Spleen (tissue), 11 donors: ENCODE data around the gene NANS. TPM values are rescaled to one million over a fixed set of nuclear protein-coding genes. Genes with fewer than 3 reads are reported as not detected.

ENCODE experiments used
- DNase-seq: peaks from one replicate; pipeline ENCODE4 v3.0.0-alpha.2; 2020
- H3K27ac ChIP-seq, 8 donors: fragments of 200-600 bp; sonication (generic) in 7 of 8; 1 replicate in 4 of 8; 2 replicates in 4 of 8; pipeline versions ENCODE4 v1.5.0 to v1.8.0; 2016 to 2021; ENCODE audit warnings: inconsistent platforms in 4 of 8, mild to moderate bottlenecking in 4 of 8, moderate library complexity in 1 of 8
- H3K27me3 ChIP-seq, 7 donors: fragments of 200-600 bp; sonication (generic) in 6 of 7; replicated peaks in 1 of 7; 1 replicate in 4 of 7; 2 replicates in 3 of 7; pipeline versions ENCODE4 v1.5.0 to v1.8.0; 2016 to 2021; ENCODE audit warnings: inconsistent platforms in 3 of 7, mild to moderate bottlenecking in 1 of 7
- H3K36me3 ChIP-seq, 6 donors: fragments of 200-600 bp; sonication (generic) in 5 of 6; 1 replicate in 4 of 6; 2 replicates in 2 of 6; pipeline versions ENCODE4 v1.5.0 to v1.8.0; 2016 to 2021; ENCODE audit warnings: inconsistent platforms in 2 of 6
- H3K4me1 ChIP-seq, 6 donors: fragments of 200-600 bp; sonication (generic) in 5 of 6; 1 replicate in 3 of 6; 2 replicates in 3 of 6; pipeline versions ENCODE4 v1.5.0 to v1.8.0; 2016 to 2021; ENCODE audit warnings: inconsistent platforms in 3 of 6
- H3K4me3 ChIP-seq, 8 donors: fragments of 200-600 bp; sonication (generic) in 7 of 8; 1 replicate in 4 of 8; 2 replicates in 4 of 8; pipeline versions ENCODE4 v1.5.0 to v1.8.0; 2016 to 2021; ENCODE audit warnings: inconsistent platforms in 4 of 8, mild to moderate bottlenecking in 4 of 8, moderate library complexity in 2 of 8
- H3K9me3 ChIP-seq, 8 donors: fragments of 200-600 bp; sonication (generic) in 7 of 8; 1 replicate in 4 of 8; 2 replicates in 4 of 8; pipeline versions ENCODE4 v1.5.0 to v1.8.0; 2016 to 2021; ENCODE audit warnings: inconsistent platforms in 4 of 8
- POLR2A ChIP-seq, 3 donors: fragments of 450-650 bp; IDR thresholded peaks; one replicate each; pipeline ENCODE4 v1.5.1; 2017; ENCODE audit warnings: antibody characterized with exemption in 3 of 3, mild to moderate bottlenecking in 1 of 3
- POLR2AphosphoS5 ChIP-seq, 3 donors: sonication (generic); formaldehyde crosslinking; IDR thresholded peaks; one replicate each; pipeline ENCODE4 v1.5.1; 2017; ENCODE audit warnings: antibody characterized with exemption in 3 of 3
- WGBS, 5 donors: extraction: QIAGEN DNeasy Blood & Tissue Kit in 3 of 5; methylation state at CpG; one replicate each; pipeline versions ENCODE4 v1.1.5 to v1.1.7; 2013 to 2018; 5-methylcytosine and 5-hydroxymethylcytosine counted together
- intact Hi-C: fragments of 100-400 bp; cut with DNase I; formaldehyde crosslinking; loops from one replicate; pipeline ENCODE4 v1.15.0; 2023; ENCODE audit warnings: low total_unique reads
- polyA plus RNA-seq, 3 donors: library from polyadenylated mRNA; stranded (reverse); fragments of 200-250 nt; gene quantifications; one replicate each; pipeline ENCODE4 v1.2.1, GENCODE V29; 2013
- total RNA-seq, 7 donors: library from RNA; depleted of rRNA in 3 of 7; stranded (reverse); fragments of >200 nt in 3 of 7; fragmentation: NEBNext Ultra II Directional in 4 of 7; extraction: Animal tissue kit (Norgen Biotek cat#: 25700) in 4 of 7; gene quantifications; one replicate each; pipeline versions ENCODE4 v1.1.0 to v1.2.1, GENCODE V29; 2016 to 2021
- TF ChIP-seq, protein P1 (sequence below), 11 experiments: fragments of 200-600 bp in 7 of 11; fragments of 450-650 bp in 4 of 11; sonication (generic) in 4 of 11; IDR thresholded peaks in 8 of 11; conservative IDR thresholded peaks in 3 of 11; 1 replicate in 7 of 11; 2 replicates in 4 of 11; pipeline versions ENCODE4 v1.4.0 to v1.8.0; 2016 to 2021; ENCODE audit warnings: antibody characterized with exemption in 11 of 11, inconsistent platforms in 4 of 11, mild to moderate bottlenecking in 1 of 11
- donor health status: healthy with polysubstance abuse.
- donor health status: DM: no; HTN: no; CAD: no; lungs with moderate emphysema.
- donor health status: DM: no; HTN: no; CAD: no.
- donor health status: Bipolar disorder and iron deficiency.
- donor health status: healthy.
- donor health status: DM: no; HTN: no; CAD: no.
- donor health status: DM: yes; HTN: yes; CAD: no.

NANS gene
- total and polyA plus RNA-seq, 10 donors: 30.6 to 87.3 (median 53.1) TPM

DNA sequence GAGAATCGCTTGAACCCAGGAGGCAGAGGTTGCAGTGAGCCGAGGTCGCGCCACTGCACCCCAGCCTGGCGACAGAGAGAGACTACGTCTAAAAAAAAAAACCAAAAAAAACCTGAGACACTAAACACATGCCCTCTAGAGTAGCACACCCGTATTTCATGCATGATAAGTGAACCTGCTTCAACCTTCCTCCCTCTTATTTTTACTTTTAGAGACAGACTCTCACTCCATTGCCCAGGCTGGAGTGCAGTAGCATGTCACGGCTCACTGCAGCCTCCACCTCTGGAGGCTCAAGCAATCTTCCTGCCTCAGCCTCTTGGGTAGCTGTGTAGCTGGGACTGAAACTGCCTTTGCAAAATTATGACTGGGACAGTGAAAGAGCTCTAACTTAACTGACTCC, 17.6 kb upstream of the NANS start:
- no peak for DNase-seq
- 71 to 81% (median 74%) methylated on average over 8 of the region's 8 CpGs for WGBS, 5 donors
- intact Hi-C loops: loop anchor here (10.0 kb wide), 1 partner anchor 54 kb away; the partner anchor contains the start of gene ANP32B

DNA sequence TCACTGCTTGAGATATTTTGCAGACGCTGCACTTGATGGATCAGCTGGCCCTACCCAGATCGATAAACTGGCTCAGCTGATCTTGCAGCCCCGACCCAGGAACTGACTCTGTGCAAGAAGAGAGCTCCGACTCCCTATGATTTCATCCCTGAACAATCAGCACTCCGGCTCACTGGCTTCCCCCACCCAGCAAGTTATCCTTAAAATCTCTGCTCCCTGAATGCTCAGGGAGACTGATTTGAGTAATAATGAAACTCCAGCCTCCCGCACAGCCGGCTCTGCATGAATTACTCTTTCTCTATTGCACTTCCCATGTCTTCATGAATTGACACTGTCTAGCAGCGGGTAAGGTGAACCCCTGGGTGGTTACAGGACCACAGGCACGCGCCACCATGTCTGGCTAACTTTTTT, 16.9 kb upstream of the NANS start:
- WGBS, 5 donors: 65 to 78% (median 69%) methylated on average over 10 of the region's 10 CpGs

More for the DNA sequence above, 17.6 kb upstream of the NANS start:
- Histone ChIP-seq H3K4me3 (peak overlapping the region in 1 of 8 donors; percentile 26), H3K36me3 (no peaks in the 10 kb centered on the region), H3K27me3 (no peaks in the 10 kb centered on the region), H3K27ac (no peak overlapping the region), H3K4me1 (peaks cover 7 to 72% (median 48%) of the 10 kb centered on the region in 6 donors), H3K9me3 (no peaks in the 10 kb centered on the region)
- TF ChIP-seq POLR2A (IDR thresholded peaks at IDR 0.05): no peak
- TF ChIP-seq, protein P1, sequence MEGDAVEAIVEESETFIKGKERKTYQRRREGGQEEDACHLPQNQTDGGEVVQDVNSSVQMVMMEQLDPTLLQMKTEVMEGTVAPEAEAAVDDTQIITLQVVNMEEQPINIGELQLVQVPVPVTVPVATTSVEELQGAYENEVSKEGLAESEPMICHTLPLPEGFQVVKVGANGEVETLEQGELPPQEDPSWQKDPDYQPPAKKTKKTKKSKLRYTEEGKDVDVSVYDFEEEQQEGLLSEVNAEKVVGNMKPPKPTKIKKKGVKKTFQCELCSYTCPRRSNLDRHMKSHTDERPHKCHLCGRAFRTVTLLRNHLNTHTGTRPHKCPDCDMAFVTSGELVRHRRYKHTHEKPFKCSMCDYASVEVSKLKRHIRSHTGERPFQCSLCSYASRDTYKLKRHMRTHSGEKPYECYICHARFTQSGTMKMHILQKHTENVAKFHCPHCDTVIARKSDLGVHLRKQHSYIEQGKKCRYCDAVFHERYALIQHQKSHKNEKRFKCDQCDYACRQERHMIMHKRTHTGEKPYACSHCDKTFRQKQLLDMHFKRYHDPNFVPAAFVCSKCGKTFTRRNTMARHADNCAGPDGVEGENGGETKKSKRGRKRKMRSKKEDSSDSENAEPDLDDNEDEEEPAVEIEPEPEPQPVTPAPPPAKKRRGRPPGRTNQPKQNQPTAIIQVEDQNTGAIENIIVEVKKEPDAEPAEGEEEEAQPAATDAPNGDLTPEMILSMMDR (IDR thresholded peaks at IDR 0.05 in 8 of 11, conservative IDR thresholded peaks at IDR 0.05 in 3 of 11): peak in 3 of 11 experiments; percentile 8 to 14 (median 13)

DNA sequence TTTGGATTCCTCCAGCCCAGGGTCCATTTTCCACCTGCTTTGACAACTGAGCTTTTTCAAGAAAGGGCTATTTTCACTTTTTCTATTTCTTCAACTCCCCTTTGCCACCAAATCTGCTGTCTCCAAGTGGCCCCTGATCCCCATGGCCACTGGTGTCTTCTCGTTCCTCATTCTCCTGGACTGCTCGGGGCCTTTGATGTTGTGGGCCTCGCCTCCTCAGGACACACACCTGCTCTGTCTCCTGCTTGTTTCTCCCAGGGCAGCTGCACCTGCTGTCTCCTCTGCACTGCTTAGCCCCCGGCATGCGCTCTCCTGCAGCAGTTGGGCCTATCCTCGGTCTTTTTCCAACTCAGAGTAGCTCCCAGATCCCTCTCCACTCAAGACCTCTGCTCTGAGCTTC, 16.3 kb upstream of the NANS start:
- intact Hi-C loops: loop anchor here (5.0 kb wide), 1 partner anchor 33 kb away; no protein-coding TSS in a partner anchor
- Histone ChIP-seq H3K9me3 (no peaks in the 10 kb centered on the region), H3K4me3 (no peak overlapping the region), H3K27ac (no peak overlapping the region), H3K4me1 (peaks cover 0 to 72% (median 48%) of the 10 kb centered on the region in 6 donors), H3K27me3 (no peaks in the 10 kb centered on the region), H3K36me3 (no peaks in the 10 kb centered on the region)
- TF ChIP-seq, protein P1 (IDR thresholded peaks at IDR 0.05 in 8 of 11, conservative IDR thresholded peaks at IDR 0.05 in 3 of 11): no peak
- TF ChIP-seq POLR2AphosphoS5 (IDR thresholded peaks at IDR 0.05) (no peak), POLR2A (IDR thresholded peaks at IDR 0.05) (no peak)
- no peak for DNase-seq
- WGBS, 5 donors: 82 to 94% (median 89%) methylated on average over 6 of the region's 6 CpGs

More for the DNA sequence above, 16.9 kb upstream of the NANS start:
- H3K27ac ChIP-seq: no peak overlapping the region
- peaks cover 5 to 72% (median 48%) of the 10 kb centered on the region in 6 donors for H3K4me1 ChIP-seq
- TF ChIP-seq, protein P1 (IDR thresholded peaks at IDR 0.05 in 8 of 11, conservative IDR thresholded peaks at IDR 0.05 in 3 of 11): no peak
- TF ChIP-seq POLR2A (IDR thresholded peaks at IDR 0.05) (no peak), POLR2AphosphoS5 (IDR thresholded peaks at IDR 0.05) (no peak)
- H3K9me3 ChIP-seq: no peaks in the 10 kb centered on the region
- DNase-seq: no peak
- intact Hi-C loops: loop anchor here (5.0 to 10.0 kb wide), 2 partner anchors 32 to 55 kb away; partner anchors contain the start of gene ANP32B
- no peaks in the 10 kb centered on the region for H3K36me3 ChIP-seq
- H3K27me3 ChIP-seq: no peaks in the 10 kb centered on the region
- peak overlapping the region in 1 of 8 donors; percentile 26 for H3K4me3 ChIP-seq

DNA sequence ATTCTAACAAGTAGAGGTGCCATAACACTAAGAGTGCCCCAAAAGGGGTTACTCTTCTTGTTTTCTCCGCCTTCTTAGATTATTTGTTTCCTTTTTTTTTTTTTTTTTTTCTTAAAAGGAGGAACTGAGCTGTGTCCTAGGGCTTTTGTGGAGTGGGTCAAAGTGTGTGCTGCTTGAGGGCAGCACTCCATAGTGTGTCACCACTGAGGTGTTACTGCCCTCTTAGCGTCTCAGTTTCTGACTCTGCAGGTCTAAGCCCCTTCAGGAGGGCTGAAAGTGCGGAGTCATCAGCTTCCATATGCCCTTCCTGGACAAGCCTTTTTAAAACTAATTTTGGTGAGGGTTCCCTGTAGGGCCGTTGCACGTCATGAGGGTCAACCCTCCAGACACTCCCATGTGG, 12.6 kb upstream of the NANS start:
- Histone ChIP-seq H3K9me3 (no peaks in the 10 kb centered on the region), H3K27ac (peak overlapping the region in 3 of 8 donors; percentile 0 to 30 (median 29)), H3K36me3 (peaks cover 0 to 4% (median 0%) of the 10 kb centered on the region in 6 donors), H3K4me3 (no peak overlapping the region), H3K27me3 (no peaks in the 10 kb centered on the region), H3K4me1 (peaks cover 0 to 72% (median 42%) of the 10 kb centered on the region in 6 donors)
- DNase-seq: no peak
- intact Hi-C loops: loop anchor here (5.0 kb wide), 1 partner anchor 37 kb away; no protein-coding TSS in a partner anchor
- WGBS, 5 donors: 71 to 87% (median 80%) methylated on average over 5 of the region's 5 CpGs
- no peak for TF ChIP-seq POLR2AphosphoS5 (IDR thresholded peaks at IDR 0.05)
- TF ChIP-seq, protein P1 (IDR thresholded peaks at IDR 0.05 in 8 of 11, conservative IDR thresholded peaks at IDR 0.05 in 3 of 11): no peak
- TF ChIP-seq POLR2A (IDR thresholded peaks at IDR 0.05): no peak
